Endodermal cell (in vitro differentiated cells): ENCODE data around the gene ZNF605. TPM values are rescaled to one million over a fixed set of nuclear protein-coding genes. Genes with fewer than 3 reads are reported as not detected.

ENCODE experiments used
- DNase-seq: peaks from one replicate; pipeline ENCODE4 v3.0.0-alpha.2; 2017
- H3K27ac ChIP-seq: 2 replicates; pipeline ENCODE4 v1.5.1; 2013; ENCODE audit warnings: mild to moderate bottlenecking, low read depth, low read length, moderate library complexity
- H3K27me3 ChIP-seq: 2 replicates; pipeline ENCODE4 v1.6.1; 2013; ENCODE audit warnings: mild to moderate bottlenecking, low read length, moderate library complexity; ENCODE audit not compliant: insufficient read depth, control insufficient read depth, poor library complexity, severe bottlenecking
- H3K36me3 ChIP-seq: 2 replicates; pipeline ENCODE4 v1.7.0; 2013; ENCODE audit warnings: mild to moderate bottlenecking, low read length, moderate library complexity; ENCODE audit not compliant: control insufficient read depth, insufficient read depth
- H3K4me1 ChIP-seq: one replicate; pipeline ENCODE4 v1.7.0; 2013; ENCODE audit warnings: low read length; ENCODE audit not compliant: control insufficient read depth, insufficient read depth
- H3K4me3 ChIP-seq: 2 replicates; pipeline ENCODE4 v1.5.1; 2013; ENCODE audit warnings: mild to moderate bottlenecking, low read length, moderate library complexity
- H3K9ac ChIP-seq: 2 replicates; pipeline ENCODE4 v1.6.1; 2013; ENCODE audit warnings: mild to moderate bottlenecking, low read length, moderate library complexity; ENCODE audit not compliant: poor library complexity, severe bottlenecking; ENCODE audit errors: extremely low read depth
- H3K9me3 ChIP-seq: 2 replicates; pipeline ENCODE4 v1.6.1; 2013; ENCODE audit warnings: mild to moderate bottlenecking, low read length, moderate library complexity; ENCODE audit not compliant: control insufficient read depth
- H3K27ac Mint-ChIP-seq: 2 replicates; pipeline ENCODE4 v1.8.0; 2020; ENCODE audit warnings: mixed read lengths
- H3K27me3 Mint-ChIP-seq: 2 replicates; pipeline ENCODE4 v1.8.0; 2021; ENCODE audit warnings: mild to moderate bottlenecking, mixed read lengths; ENCODE audit not compliant: insufficient read depth
- H3K36me3 Mint-ChIP-seq: 2 replicates; pipeline ENCODE4 v1.8.0; 2020; ENCODE audit warnings: low read depth, mixed read lengths
- H3K4me1 Mint-ChIP-seq: 2 replicates; pipeline ENCODE4 v1.8.0; 2020; ENCODE audit warnings: mixed read lengths
- H3K4me3 Mint-ChIP-seq: 2 replicates; pipeline ENCODE4 v1.8.0; 2020; ENCODE audit warnings: mild to moderate bottlenecking, moderate library complexity, mixed read lengths
- H3K9me3 Mint-ChIP-seq: 2 replicates; pipeline ENCODE4 v1.8.0; 2020; ENCODE audit warnings: mild to moderate bottlenecking, mixed read lengths
- WGBS, 2 experiments: methylation state at CpG; one replicate each; pipeline versions ENCODE4 v1.1.5 to v1.1.7; 2013; ENCODE audit warnings: missing lambda C conversion rate in 2 of 2, mixed read lengths in 1 of 2; ENCODE audit not compliant: insufficient coverage in 1 of 2, insufficient read length in 1 of 2; 5-methylcytosine and 5-hydroxymethylcytosine counted together
- total RNA-seq, 2 donors: library from RNA; stranded (reverse); fragmentation: NEBNext Ultra II Directional in 1 of 2; extraction: Animal tissue kit (Norgen Biotek cat#: 25700) in 1 of 2; gene quantifications; 2 replicates in 1 of 2; 3 replicates in 1 of 2; pipeline ENCODE4 v1.2.1, GENCODE V29; 2021
- TF ChIP-seq, protein P1 (sequence below): fragments of 200-600 bp; sonication (generic); conservative IDR thresholded peaks from 2 replicates; pipeline ENCODE4 v1.5.0; 2021; ENCODE audit warnings: antibody characterized with exemption, mild to moderate bottlenecking

ZNF605 gene
- total RNA-seq, 2 donors from 2014 or later: 12.8 to 25.8 TPM

DNA sequence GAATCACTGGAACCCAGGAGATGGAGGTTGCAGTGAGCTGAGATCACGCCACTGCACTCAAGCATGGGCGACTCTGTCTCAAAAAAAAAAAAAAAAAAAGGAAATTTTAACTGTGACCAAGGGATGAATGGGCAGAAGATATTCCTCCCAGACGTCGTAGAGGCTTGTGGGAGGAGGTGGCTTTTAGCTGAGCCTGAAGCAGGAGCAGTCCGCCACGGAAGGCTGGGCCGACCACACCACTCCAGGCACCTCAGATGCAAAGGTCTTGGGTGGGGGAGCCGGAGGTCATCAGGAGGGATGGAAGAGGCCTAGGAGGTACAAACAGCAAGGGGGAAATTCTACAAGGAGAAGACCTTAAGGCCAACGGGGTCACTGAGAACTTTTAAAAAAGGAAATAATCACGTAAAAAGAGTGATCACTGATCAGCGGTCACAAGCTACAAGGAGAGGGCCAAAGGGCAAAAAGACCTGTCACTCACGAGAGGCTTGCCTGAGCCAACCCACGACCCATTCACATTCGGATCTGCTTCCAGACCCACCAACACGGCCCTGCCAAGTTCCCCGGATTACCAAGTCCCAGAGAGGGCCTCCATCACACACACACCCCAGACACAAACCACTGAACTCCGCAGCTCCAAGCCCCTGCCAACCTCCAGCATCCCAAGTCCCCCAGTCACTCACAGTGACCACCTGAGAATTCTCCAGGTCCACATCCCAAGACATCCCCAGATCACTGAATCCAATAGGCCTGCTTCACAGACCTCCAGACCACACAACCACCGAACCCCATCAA lies 3.5 kb downstream of the ZNF605 start:
- TF ChIP-seq, protein P1, sequence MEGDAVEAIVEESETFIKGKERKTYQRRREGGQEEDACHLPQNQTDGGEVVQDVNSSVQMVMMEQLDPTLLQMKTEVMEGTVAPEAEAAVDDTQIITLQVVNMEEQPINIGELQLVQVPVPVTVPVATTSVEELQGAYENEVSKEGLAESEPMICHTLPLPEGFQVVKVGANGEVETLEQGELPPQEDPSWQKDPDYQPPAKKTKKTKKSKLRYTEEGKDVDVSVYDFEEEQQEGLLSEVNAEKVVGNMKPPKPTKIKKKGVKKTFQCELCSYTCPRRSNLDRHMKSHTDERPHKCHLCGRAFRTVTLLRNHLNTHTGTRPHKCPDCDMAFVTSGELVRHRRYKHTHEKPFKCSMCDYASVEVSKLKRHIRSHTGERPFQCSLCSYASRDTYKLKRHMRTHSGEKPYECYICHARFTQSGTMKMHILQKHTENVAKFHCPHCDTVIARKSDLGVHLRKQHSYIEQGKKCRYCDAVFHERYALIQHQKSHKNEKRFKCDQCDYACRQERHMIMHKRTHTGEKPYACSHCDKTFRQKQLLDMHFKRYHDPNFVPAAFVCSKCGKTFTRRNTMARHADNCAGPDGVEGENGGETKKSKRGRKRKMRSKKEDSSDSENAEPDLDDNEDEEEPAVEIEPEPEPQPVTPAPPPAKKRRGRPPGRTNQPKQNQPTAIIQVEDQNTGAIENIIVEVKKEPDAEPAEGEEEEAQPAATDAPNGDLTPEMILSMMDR: no peak
- Histone ChIP-seq H3K36me3 (peaks cover 22% of the 10 kb centered on the region), H3K4me1 (no peaks in the 10 kb centered on the region), H3K27me3 (no peaks in the 10 kb centered on the region), H3K4me3 (peak overlapping the region; percentile 57), H3K27ac (no peak overlapping the region), H3K9me3 (peaks cover 72% of the 10 kb centered on the region), H3K9ac (no peak overlapping the region)
- H3K36me3 Mint-ChIP-seq: peaks cover 44% of the 10 kb centered on the region
- peaks cover 66% of the 10 kb centered on the region for H3K9me3 Mint-ChIP-seq
- H3K4me3 Mint-ChIP-seq: no peak overlapping the region
- WGBS, 2 experiments: 93 to 96% methylated on average over 8 to 18 of the region's 18 CpGs
- H3K4me1 Mint-ChIP-seq: peaks cover 9% of the 10 kb centered on the region
- H3K27ac Mint-ChIP-seq: no peak overlapping the region
- peak; percentile 21 for DNase-seq
- H3K27me3 Mint-ChIP-seq: no peaks in the 10 kb centered on the region

DNA sequence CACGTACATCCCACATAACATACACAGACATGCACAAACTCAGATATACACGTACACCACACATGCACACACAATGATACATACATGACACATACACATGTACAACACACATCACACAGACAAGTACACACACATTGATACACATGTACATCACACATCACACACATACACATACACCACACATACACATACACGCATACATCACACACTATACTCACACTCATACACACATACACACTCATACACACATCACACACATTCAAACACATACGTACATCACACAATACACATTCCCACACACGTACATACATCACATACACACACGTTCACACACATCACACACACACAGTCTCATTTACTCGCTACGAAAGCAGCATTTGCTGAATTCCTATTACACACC lies 4.5 kb downstream of the ZNF605 start:
- H3K4me3 Mint-ChIP-seq: no peak overlapping the region
- Histone ChIP-seq H3K27me3 (no peaks in the 10 kb centered on the region), H3K4me3 (peak overlapping the region; percentile 57), H3K9ac (no peak overlapping the region), H3K27ac (no peak overlapping the region), H3K36me3 (peaks cover 23% of the 10 kb centered on the region), H3K9me3 (peaks cover 74% of the 10 kb centered on the region), H3K4me1 (no peaks in the 10 kb centered on the region)
- no peaks in the 10 kb centered on the region for H3K27me3 Mint-ChIP-seq
- TF ChIP-seq, protein P1: no peak
- no peak overlapping the region for H3K27ac Mint-ChIP-seq
- peaks cover 59% of the 10 kb centered on the region for H3K9me3 Mint-ChIP-seq
- peaks cover 50% of the 10 kb centered on the region for H3K36me3 Mint-ChIP-seq
- peaks cover 9% of the 10 kb centered on the region for H3K4me1 Mint-ChIP-seq
- no peak for DNase-seq
- 92 to 95% methylated on average over 8 of the region's 8 CpGs for WGBS, 2 experiments

DNA sequence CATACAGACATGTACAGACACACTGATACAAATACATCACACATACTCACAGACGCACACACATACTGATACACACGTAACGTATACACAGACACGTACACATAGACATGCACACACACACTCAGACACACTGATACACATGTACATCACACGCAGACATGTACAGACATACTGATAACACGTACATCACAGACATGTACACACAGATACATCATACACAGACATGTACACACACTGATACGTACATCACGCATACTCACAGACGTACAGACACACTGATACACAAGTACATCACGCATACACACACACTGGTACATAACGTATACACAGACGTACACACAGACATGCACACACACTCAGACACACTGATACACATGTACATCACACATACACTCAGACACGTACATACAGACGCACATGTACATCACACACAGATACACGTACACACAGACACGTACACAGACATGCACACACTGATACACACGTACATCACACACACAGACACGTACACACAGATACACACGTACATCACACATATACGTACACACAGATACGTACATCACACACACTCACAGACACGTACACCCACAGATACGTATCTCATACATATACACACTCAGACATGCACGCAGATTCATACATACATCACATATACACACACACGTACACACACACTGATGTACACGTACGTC lies 5.1 kb downstream of the ZNF605 start:
- Mint-ChIP-seq H3K27ac (no peak overlapping the region), H3K4me1 (peaks cover 9% of the 10 kb centered on the region), H3K36me3 (peaks cover 55% of the 10 kb centered on the region), H3K4me3 (no peak overlapping the region), H3K27me3 (no peaks in the 10 kb centered on the region), H3K9me3 (peaks cover 57% of the 10 kb centered on the region)
- Histone ChIP-seq H3K36me3 (peaks cover 25% of the 10 kb centered on the region), H3K27me3 (no peaks in the 10 kb centered on the region), H3K9me3 (peaks cover 81% of the 10 kb centered on the region), H3K9ac (no peak overlapping the region), H3K27ac (no peak overlapping the region), H3K4me3 (peak overlapping the region; percentile 57), H3K4me1 (no peaks in the 10 kb centered on the region)
- WGBS, 2 experiments: 93% methylated on average over 23 to 27 of the region's 27 CpGs
- TF ChIP-seq, protein P1: no peak
- peak; percentile 17 for DNase-seq
